ENCODE results near the gene SNN.
A peak's percentile ranks its signal among the peaks of the same experiment; 100 is the strongest.

The SNN gene

GRCh38 chr16:11667824-11668622 lies at the start of gene SNN:
TSS of gene SNN (plus strand) at chr16:11668455. CDS start at chr16:11676060, 7,605 bp downstream.
- DNase-seq, result peak; percentile 82

- DNase-seq, result peak; percentile 73
Observed at GRCh38 chr16:11619327-11619851, 48.9 kb upstream of the SNN start.

DNA sequence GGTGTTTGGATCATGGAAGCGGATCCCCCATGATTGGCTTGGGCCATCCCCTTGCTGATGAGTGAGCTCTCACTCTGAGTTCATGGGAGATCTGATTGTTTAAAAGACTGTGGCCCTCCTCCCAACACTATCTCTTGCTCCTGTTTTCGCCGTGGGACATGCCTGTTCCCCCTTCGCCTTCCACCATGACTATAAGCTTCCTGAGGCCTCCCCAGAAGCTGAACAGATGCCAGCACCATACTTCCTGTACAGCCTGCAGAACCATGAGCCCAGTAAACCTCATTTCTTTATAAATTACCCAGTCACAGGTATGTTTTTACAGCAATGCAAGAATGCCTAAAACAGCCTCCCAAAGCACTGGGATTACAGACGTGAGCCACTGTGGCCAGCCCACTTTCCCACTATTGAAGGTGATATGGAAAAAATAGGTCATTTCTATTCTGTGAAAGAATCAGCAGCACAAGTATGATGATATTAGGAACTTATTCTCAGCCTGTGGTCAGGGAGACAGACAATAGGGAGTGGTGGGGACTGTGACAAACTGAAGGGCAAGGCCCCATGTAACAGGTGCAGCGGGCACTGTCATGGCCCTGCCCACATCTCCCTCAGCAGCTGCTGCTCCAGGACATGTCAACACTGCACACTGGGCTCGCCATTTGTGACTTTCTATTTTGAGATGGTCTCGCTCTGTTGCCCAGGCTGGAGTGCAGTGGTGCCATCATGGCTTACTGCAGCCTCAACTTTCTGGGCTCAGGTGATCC lies 47.8 kb upstream of the SNN start:
- DNase-seq, result no peak

GRCh38 chr16:11621539-11621919 lies 46.7 kb upstream of the SNN start:
- DNase-seq, result no peak

DNA sequence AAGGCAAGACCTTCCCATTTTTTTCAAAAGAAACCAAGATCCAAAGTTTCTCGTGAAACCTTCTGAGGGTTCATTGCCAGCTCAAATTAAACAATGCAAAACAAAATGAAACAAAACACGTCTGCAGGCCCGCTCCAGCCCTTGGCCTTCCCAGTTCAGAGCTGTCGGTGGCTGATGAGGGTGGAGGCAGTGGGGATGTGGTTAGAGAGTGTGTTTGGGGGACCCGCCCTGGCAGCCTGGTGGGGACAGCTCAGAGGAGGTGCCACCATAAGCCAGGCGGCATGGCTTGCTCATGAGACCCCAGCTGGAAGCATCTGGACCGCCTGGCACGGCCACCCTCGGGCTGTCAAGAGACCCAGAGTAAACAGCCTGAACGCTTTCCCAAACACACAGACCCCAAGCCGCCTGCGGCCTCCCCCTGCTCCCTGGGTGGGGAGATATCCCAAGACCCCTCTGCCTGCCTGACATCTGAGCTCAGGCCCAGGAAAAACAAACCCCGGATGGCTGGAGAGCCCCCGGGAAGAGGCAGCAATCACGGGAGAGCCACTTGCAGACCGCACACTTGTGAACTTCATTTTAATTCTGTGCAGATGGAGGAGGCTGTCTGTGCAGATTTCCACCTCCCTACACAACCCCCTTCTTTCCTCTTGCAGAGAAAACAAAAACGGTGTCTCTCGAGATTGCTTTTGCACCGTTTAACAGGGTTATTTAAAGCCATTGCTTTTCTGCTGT lies 46.2 kb upstream of the SNN start:
- DNase-seq, result peak; percentile 87

GRCh38 chr16:11624205-11624604 lies 44.0 kb upstream of the SNN start:
- no peak for DNase-seq

DNA sequence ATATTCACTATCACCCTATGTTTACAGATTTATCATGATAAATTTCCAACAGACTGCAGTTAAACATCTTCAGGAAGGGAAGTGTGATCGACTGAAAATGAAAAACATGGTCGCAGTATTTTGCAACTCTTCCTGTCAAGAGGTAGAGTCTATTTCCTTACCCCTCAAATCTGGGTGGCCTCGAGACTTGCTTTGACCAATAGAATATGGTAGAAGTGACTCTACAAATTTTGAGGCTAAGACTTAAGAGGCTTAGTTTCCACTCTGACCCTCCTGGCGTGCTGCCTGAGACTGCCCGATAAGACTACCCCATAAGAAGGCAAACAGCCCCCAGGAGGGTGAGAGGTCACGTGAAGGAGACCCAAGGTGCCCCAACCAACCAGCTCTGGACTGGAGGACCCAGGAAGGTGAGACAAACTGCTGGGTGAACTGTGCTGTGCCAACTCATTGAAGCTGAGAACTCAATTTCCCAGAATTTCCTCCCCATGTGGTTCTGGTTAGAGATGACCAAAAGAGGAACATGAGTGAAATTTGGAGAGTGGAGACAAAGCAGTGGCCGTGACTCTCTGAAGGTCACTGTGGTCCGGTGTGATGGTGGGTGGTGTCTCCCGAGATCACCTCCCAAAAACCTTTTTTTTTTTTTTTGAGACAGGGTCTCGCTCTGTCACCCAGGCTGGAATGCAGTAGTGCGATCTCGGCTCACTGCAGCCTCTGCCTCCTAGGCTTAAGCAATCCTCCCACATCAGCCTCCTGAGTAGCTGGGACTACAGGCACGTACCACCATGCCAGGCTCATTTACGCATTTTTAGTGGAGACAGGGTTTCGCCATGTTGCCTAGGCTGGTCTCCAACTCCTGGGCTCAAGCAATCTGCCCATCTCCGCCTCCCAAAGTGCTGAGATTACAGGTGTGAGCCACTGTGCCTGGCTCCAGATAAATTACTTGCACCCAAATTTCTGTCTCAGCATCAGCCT lies 43.3 kb upstream of the SNN start:
- peak; percentile 56 for DNase-seq

DNA sequence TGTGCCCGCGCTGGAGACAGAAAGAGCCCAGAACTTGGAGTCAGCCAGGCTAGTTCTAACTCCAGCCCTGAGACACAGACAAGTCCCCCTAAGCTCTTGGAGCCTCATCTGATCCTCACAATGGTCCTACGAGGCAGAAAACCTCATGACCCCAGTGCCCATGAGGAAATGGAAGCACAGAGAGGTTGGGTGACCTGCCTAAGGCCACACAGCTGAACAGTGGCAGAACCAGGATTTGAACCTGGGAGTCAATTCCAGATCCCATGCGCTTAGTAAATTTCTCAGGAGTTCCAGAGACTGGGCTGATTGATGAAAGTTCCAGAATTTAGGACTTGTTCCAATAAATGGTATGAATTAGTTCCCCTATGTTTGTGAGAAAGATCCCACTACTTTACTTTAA lies 42.5 kb upstream of the SNN start:
- DNase-seq, result no peak

DNA sequence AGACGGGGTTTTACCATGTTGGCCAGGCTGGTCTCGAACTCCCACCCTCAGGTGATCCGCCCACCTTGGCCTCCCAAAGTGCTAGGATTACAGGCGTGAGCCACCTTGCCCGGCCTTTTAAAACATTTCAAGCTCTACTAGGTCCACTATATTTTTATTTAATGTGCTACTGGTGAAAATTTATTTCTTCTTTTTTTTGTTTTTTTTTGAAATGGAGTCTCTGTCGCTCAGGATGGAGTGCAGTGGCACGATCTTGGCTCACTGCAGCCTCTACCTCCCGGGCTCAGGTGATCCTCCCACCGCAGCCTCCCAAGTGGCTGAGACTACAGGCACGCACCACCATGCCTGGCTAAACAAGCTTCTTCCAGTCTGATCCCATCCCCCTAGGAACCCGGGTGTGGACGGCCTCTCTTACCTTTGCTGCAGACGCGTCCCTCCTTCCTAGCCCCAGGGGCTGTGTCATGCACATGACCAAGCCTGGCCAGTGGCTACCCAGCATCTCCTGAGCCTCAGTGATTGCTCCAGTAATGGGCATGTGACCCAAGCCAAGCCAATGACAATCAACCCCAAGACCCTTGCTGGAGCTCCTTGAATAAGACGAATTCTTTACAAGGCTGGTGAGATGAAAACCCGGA lies 41.5 kb upstream of the SNN start:
- DNase-seq, result no peak

- no peak for DNase-seq
Observed at GRCh38 chr16:11627292-11627663, 41.0 kb upstream of the SNN start.

DNA sequence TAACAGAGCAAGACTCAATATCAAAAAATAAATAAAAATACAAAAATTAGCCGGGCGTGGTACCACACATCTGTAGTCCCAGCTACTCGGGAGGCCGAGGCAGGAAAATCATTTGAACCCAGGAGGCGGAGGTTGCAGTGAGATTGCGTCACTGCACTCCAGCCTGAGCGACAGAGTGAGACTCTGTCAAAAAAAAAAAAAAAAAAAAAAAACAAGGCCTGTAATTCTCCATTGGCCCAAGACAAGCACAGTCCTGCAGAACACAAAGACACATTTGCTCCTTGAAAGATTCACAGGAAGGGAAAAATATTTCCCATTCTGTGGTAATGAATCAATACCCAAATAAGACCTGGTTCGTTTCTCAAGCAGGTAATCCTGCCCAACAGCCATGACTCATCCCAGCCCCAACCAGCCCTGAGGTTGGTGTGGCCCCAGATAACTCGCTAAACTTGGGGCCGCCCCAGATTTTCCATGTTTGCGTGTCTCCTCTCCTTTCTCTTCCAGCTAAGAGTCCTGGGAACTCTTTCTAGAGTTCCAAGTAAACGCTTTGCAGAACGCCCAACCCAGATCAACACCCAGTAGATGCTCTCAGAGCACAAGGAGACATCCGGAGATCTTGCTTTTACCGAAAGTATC lies 40.3 kb upstream of the SNN start:
- peak; percentile 52 for DNase-seq

DNA sequence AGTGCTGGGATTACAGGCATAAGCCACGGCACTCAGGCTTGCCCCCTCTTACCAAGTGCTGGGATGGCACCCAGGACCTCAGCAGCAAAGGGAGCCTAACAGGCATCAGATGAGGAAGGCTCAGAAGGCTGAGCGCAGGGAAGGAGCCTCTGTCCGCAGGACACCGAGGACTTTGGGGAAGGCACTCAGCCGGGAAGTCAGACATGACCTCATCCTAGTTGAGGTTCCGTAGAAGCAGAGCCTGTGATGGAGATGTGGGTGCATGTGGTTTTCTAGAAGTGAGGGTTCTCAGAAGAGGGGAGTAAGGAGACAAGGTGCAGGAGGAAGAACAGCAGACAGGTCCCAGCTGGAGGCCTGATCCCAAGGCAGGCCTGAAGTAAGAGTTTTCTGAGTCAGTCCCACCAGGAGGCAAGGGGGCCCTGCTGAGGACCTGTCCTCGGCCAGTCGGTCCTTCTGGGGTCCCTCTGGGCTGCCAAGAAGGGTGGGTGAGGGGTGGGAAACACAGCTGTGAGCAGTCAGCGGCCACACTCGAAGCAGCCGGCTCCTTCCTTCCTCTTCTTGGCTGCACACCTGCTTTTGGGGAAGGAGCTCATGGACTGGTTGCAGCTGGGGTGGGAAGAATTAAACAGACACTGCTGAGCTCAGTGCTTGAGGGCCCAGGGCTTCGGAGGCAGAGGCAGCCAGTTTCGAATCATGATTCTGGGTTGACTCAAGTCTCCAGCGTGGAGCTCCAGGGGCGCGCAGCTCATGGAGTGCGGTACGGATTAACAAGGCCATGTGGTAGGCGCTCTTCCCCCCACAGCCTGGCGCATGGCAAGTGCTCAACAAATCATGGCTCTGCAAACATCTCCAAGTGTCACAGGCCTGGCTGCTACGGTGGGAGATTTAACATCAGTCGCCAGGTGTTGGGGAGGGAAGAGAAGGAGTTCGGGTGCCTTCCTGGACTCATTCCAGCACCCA lies 38.9 kb upstream of the SNN start:
- DNase-seq, result no peak

- DNase-seq, result no peak
Observed at GRCh38 chr16:11630046-11630767, 38.0 kb upstream of the SNN start.

- no peak for DNase-seq
Observed at GRCh38 chr16:11630768-11631056, 37.5 kb upstream of the SNN start.

- no peak for DNase-seq
Observed at GRCh38 chr16:11631214-11631613, 37.0 kb upstream of the SNN start.

DNA sequence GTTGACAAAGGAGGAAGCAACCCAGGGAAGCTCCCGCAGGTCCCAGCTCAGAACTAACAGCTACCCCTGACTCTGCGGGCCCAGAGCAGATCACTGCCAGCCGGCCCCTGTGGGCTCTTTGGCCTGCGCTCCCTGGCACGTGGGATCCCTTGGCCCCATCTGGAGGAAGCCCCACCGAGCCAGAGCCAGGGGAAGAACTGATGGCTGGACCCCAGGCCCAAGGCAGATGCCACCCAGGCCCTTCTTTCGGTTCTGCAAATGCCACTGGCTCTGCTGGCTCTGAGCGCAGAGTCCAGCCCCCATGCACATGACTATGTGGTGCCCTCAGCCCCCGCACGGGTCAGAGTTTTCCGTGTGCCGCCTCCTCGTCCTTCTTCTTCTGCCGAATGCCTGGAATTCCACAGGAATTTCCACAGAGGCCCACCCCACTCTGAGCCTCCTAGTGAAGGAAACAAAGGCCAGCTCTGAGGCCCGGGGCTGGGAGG lies 35.8 kb upstream of the SNN start:
- DNase-seq, result no peak

- no peak for DNase-seq
Observed at GRCh38 chr16:11633113-11633512, 35.1 kb upstream of the SNN start.

GRCh38 chr16:11634312-11634711 lies 33.9 kb upstream of the SNN start:
- no peak for DNase-seq

- no peak for DNase-seq
Observed at GRCh38 chr16:11635113-11635652, 33.1 kb upstream of the SNN start.
